SK-N-MC (cell line): ENCODE data around the gene ORMDL2.

ENCODE experiments used
- EZH2 ChIP-seq: fragments of 200-600 bp; sonication (generic); IDR thresholded peaks from one replicate; pipeline ENCODE4 v1.6.1; 2017; ENCODE audit warnings: antibody characterized with exemption
- POLR2AphosphoS5 ChIP-seq: IDR thresholded peaks from 2 replicates; pipeline ENCODE4 v1.6.1; 2012; ENCODE audit warnings: mild to moderate bottlenecking, low read depth, low read length, borderline replicate concordance

GRCh38 chr12:55847603-55848291 lies 29.9 kb downstream of the ORMDL2 start:
- TF ChIP-seq POLR2AphosphoS5 (no peak), EZH2 (no peak)
